Right atrium auricular region (tissue), 2 donors: ENCODE data around the gene PRR5L. TPM values are rescaled to one million over a fixed set of nuclear protein-coding genes. Genes with fewer than 3 reads are reported as not detected.

ENCODE experiments used
- DNase-seq: peaks from one replicate; pipeline ENCODE4 v3.0.0-alpha.2; 2019; ENCODE audit warnings: low spot score
- H3K27ac ChIP-seq, 2 donors: fragments of 200-600 bp; sonication (generic); 1 replicate in 1 of 2; 2 replicates in 1 of 2; pipeline ENCODE4 v1.5.1; 2016 to 2019
- H3K27me3 ChIP-seq, 2 donors: fragments of 200-600 bp; sonication (generic); one replicate each; pipeline versions ENCODE4 v1.5.1 to v1.6.0; 2017 to 2019
- H3K36me3 ChIP-seq: fragments of 200-600 bp; sonication (generic); one replicate; pipeline ENCODE4 v1.5.1; 2016
- H3K4me1 ChIP-seq, 2 donors: fragments of 200-600 bp; sonication (generic); one replicate each; pipeline versions ENCODE4 v1.5.1 to v1.6.0; 2017 to 2019
- H3K4me3 ChIP-seq, 2 donors: fragments of 200-600 bp; sonication (generic); 1 replicate in 1 of 2; 2 replicates in 1 of 2; pipeline ENCODE4 v1.5.1; 2017 to 2019; ENCODE audit warnings: mild to moderate bottlenecking in 1 of 2, moderate library complexity in 1 of 2
- H3K9me3 ChIP-seq, 2 donors: fragments of 200-600 bp; sonication (generic); one replicate each; pipeline ENCODE4 v1.5.1; 2019
- total RNA-seq, 2 donors: library from RNA; depleted of rRNA; stranded (reverse); fragments of >200 nt; gene quantifications; one replicate each; pipeline ENCODE4 v1.1.0, GENCODE V29; 2016
- TF ChIP-seq, protein P1 (sequence below), 2 donors: fragments of 200-600 bp; sonication (generic); IDR thresholded peaks; one replicate each; pipeline ENCODE4 v1.5.1; 2019; ENCODE audit warnings: antibody characterized with exemption in 2 of 2

The PRR5L gene, protein sequence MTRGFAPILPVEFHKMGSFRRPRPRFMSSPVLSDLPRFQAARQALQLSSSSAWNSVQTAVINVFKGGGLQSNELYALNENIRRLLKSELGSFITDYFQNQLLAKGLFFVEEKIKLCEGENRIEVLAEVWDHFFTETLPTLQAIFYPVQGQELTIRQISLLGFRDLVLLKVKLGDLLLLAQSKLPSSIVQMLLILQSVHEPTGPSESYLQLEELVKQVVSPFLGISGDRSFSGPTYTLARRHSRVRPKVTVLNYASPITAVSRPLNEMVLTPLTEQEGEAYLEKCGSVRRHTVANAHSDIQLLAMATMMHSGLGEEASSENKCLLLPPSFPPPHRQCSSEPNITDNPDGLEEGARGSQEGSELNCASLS
- 1 to 10 TPM; 1.3 to 6.8 TPM for total RNA-seq

DNA sequence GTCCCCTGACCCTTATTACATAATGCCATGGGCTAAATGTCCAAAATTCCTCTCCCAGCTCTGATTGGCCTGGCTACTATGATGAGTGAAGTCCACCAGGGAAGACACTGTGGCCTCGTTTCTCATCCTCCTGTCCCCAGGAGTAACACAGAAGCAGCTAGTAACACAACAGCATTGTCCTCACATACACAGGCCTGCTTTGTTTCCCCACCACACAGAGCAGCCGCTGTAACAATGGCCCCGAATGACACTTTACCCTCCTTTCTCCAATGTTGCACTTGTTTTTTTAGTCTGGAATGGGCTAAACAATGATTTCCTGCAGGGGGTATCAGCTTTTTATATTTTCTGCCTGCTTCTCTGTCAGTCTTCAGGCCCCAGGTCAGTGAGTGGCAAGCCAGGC is at the start of gene PRR5L:
Gene PRR5L, plus strand, starts transcription at position 363 of the 400 bp plus-strand sequence. CDS start 104,834 bp downstream, outside the sequence.
- no peaks in the 10 kb centered on the region for H3K9me3 ChIP-seq
- TF ChIP-seq, protein P1, sequence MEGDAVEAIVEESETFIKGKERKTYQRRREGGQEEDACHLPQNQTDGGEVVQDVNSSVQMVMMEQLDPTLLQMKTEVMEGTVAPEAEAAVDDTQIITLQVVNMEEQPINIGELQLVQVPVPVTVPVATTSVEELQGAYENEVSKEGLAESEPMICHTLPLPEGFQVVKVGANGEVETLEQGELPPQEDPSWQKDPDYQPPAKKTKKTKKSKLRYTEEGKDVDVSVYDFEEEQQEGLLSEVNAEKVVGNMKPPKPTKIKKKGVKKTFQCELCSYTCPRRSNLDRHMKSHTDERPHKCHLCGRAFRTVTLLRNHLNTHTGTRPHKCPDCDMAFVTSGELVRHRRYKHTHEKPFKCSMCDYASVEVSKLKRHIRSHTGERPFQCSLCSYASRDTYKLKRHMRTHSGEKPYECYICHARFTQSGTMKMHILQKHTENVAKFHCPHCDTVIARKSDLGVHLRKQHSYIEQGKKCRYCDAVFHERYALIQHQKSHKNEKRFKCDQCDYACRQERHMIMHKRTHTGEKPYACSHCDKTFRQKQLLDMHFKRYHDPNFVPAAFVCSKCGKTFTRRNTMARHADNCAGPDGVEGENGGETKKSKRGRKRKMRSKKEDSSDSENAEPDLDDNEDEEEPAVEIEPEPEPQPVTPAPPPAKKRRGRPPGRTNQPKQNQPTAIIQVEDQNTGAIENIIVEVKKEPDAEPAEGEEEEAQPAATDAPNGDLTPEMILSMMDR (IDR thresholded peaks at IDR 0.05) = no peak
- H3K27ac ChIP-seq = no peak within 1 kb of the TSS
- H3K4me3 ChIP-seq = no peak within 1 kb of the TSS
- H3K27me3 ChIP-seq = no peaks in the 10 kb centered on the region
- no peak for DNase-seq
- H3K36me3 ChIP-seq = no peaks in the 10 kb centered on the region
- no peaks in the 10 kb centered on the region for H3K4me1 ChIP-seq

DNA sequence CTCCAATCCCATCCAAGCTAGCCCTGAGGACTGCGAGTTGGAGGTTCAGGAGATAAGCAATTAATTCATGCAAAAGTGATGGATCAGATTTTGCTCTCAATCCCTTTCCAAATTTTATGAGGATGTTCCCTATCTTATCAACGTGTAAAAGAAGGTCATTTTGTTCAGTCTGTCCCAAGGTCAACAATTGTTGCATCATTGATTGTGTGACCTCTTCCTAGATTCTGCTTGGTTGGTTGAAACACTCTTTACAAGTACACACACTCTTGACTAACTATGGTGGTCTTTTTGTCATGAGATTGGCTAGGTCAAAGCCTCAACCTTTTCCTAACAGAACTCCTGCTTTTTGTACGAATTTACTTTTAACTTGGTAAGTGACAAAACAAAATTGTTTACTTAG is 48.6 kb upstream of the PRR5L start:
- no peak overlapping the region for H3K4me3 ChIP-seq
- no peak for DNase-seq
- no peak overlapping the region for H3K27ac ChIP-seq
- H3K27me3 ChIP-seq = no peaks in the 10 kb centered on the region
- no peaks in the 10 kb centered on the region for H3K4me1 ChIP-seq
- peaks cover 3 to 6% of the 10 kb centered on the region in 2 donors for H3K9me3 ChIP-seq
- H3K36me3 ChIP-seq = no peaks in the 10 kb centered on the region
- TF ChIP-seq, protein P1 (IDR thresholded peaks at IDR 0.05) = no peak

DNA sequence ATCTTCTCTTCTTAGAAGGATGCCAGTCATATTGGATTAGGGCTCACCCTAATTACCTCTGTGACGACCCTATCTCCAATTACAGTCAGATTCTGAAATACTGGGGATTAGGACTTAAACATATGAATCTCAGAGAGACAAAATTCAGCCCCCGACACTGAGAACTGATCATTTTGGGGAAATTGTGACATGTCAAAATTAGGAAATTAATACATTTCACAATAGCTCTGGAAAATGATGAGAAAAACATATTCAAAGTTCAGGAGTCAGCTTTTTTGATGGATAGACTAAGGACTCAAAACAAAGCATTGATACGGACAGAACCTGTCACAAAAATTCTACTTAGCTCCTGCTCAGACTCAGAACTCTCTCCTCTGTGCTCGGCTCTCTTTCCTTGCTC is 47.7 kb upstream of the PRR5L start:
- Histone ChIP-seq H3K4me1 (no peaks in the 10 kb centered on the region), H3K36me3 (no peaks in the 10 kb centered on the region), H3K9me3 (peaks cover 3 to 6% of the 10 kb centered on the region in 2 donors), H3K27ac (no peak overlapping the region), H3K27me3 (no peaks in the 10 kb centered on the region), H3K4me3 (no peak overlapping the region)
- no peak for DNase-seq
- TF ChIP-seq, protein P1 (IDR thresholded peaks at IDR 0.05) = no peak

DNA sequence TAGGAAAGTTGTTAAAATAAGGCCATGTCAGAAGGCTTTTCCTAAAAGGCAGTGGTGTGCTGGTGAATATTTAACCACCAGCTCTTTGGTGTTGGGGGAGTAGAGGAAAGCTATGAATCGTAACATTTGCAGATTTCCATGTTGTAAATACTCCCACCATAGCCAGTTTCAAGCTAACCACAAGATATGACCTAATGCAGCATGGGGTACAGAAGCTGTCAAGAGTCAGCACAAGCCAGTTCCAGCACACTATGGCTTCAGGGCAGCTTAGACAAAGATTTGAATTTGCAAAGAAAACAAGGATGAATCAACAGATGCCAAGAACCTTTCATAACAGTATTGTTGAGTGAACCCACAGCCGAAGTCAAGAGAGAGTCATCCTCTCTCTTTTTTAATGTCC is 46.8 kb upstream of the PRR5L start:
- H3K27me3 ChIP-seq = no peaks in the 10 kb centered on the region
- H3K4me3 ChIP-seq = no peak overlapping the region
- no peak for DNase-seq
- H3K4me1 ChIP-seq = no peaks in the 10 kb centered on the region
- TF ChIP-seq, protein P1 (IDR thresholded peaks at IDR 0.05) = no peak
- H3K9me3 ChIP-seq = peaks cover 3 to 6% of the 10 kb centered on the region in 2 donors
- no peaks in the 10 kb centered on the region for H3K36me3 ChIP-seq
- H3K27ac ChIP-seq = no peak overlapping the region

DNA sequence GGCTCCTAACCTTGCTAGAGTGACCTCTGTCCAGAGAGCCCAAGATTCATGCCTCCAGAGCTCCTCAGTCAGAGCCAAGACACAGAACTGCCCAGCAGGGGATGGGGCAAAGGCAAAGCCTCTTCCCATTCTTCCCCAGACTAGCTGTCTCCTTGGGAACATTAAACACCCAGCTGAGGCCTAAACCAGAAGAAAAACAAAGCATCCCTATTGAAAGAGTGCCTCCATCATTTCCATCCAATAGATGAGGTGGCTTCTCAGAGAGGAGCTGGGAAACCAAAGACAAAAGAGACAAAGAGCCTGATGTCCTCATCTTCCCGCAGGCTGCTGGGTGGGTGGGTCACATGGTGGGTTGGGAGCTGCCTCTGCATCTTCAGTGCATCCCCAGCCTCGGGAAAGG is 44.3 kb upstream of the PRR5L start:
- Histone ChIP-seq H3K4me3 (no peak overlapping the region), H3K4me1 (no peaks in the 10 kb centered on the region), H3K36me3 (no peaks in the 10 kb centered on the region), H3K9me3 (peaks cover 3 to 11% of the 10 kb centered on the region in 2 donors), H3K27me3 (no peaks in the 10 kb centered on the region), H3K27ac (no peak overlapping the region)
- TF ChIP-seq, protein P1 (IDR thresholded peaks at IDR 0.05) = no peak
- no peak for DNase-seq

DNA sequence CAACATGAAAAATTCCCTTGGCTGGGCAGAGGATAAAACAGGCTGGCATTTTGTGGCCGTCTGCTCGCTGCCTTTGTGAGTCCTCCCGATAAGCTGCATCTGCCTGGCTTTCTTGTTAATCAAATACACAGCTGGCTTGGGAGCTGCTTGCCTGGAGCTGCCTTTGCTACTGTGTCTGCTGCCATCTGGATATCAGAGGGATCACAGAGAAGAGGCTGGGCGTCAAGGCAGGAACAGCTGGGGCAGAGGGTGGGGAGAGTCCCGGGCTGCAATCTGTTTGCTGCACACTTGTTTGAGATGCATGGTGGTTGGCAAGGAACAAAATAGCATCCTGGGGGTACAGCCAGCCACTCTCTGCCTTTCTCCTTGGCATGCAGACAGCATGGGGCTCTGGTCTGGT is 42.9 kb upstream of the PRR5L start:
- H3K4me3 ChIP-seq = no peak overlapping the region
- H3K4me1 ChIP-seq = no peaks in the 10 kb centered on the region
- no peaks in the 10 kb centered on the region for H3K36me3 ChIP-seq
- no peaks in the 10 kb centered on the region for H3K27me3 ChIP-seq
- no peak for DNase-seq
- H3K27ac ChIP-seq = no peak overlapping the region
- TF ChIP-seq, protein P1 (IDR thresholded peaks at IDR 0.05) = no peak
- H3K9me3 ChIP-seq = peaks cover 3 to 11% of the 10 kb centered on the region in 2 donors
